ENCODE results near the gene SLC17A5. TPM values are rescaled to one million over a fixed set of nuclear protein-coding genes. Genes with fewer than 3 reads are reported as not detected.

The SLC17A5 gene
- total RNA-seq, 1 donor from 2014 or later, result 23.2 TPM

GRCh38 chr6:73656531-73657145 lies 2.8 kb upstream of the SLC17A5 start:
- Histone ChIP-seq H3K4me3 (no peak overlapping the region), H3K9me3 (no peaks in the 10 kb centered on the region), H3K4me1 (peaks cover 0 to 2% of the 10 kb centered on the region in 2 donors), H3K36me3 (no peaks in the 10 kb centered on the region), H3K27ac (no peak overlapping the region), H3K27me3 (no peaks in the 10 kb centered on the region)
- DNase-seq (ENCODE audit: low spot score in 2 of 2), result no peak
- TF ChIP-seq CTCF (IDR thresholded peaks at IDR 0.05), result no peak
- intact Hi-C loops (cut with DNase I), result loop anchor here (10.0 kb wide), 2 partner anchors 1548 to 1948 kb away; partner anchors contain the start of genes COL12A1 and SENP6

GRCh38 chr6:73655341-73655917 lies 1.6 kb upstream of the SLC17A5 start:
- peak overlapping the region in 1 of 2 donors; percentile 91 for H3K4me3 ChIP-seq

GRCh38 chr6:73652637-73653570 lies 888 bp downstream of the SLC17A5 start:
- Histone ChIP-seq H3K36me3 (no peaks in the 10 kb centered on the region), H3K4me1 (peaks cover 0 to 7% of the 10 kb centered on the region in 2 donors), H3K9me3 (no peaks in the 10 kb centered on the region), H3K27me3 (no peaks in the 10 kb centered on the region), H3K4me3 (peak overlapping the region; percentile 91 to 100), H3K27ac (peak overlapping the region; percentile 97 to 98)
- intact Hi-C loops (cut with DNase I), result loop anchor here (5.0 to 10.0 kb wide), 3 partner anchors 201 to 1952 kb away; partner anchors contain the start of genes CGAS, COL12A1 and SENP6
- DNase-seq (ENCODE audit: low spot score in 2 of 2), result peak; percentile 12 to 77
- peak; percentile 8 to 35 (median 22) for TF ChIP-seq CTCF (IDR thresholded peaks at IDR 0.05)

More at GRCh38 chr6:73655341-73655917, 1.6 kb upstream of the SLC17A5 start:
- no peak for DNase-seq (ENCODE audit: low spot score in 2 of 2)
- Histone ChIP-seq H3K27me3 (no peaks in the 10 kb centered on the region), H3K27ac (peak overlapping the region; percentile 97 to 98), H3K4me1 (peaks cover 0 to 2% of the 10 kb centered on the region in 2 donors), H3K36me3 (no peaks in the 10 kb centered on the region), H3K9me3 (no peaks in the 10 kb centered on the region)
- intact Hi-C loops (cut with DNase I), result loop anchor here (10.0 kb wide), 2 partner anchors 1549 to 1949 kb away; partner anchors contain the start of genes COL12A1 and SENP6
- no peak for TF ChIP-seq CTCF (IDR thresholded peaks at IDR 0.05)

GRCh38 chr6:73649783-73650182 lies 4.0 kb downstream of the SLC17A5 start:
- no peaks in the 10 kb centered on the region for H3K36me3 ChIP-seq
- no peak overlapping the region for H3K4me3 ChIP-seq
- H3K9me3 ChIP-seq, result no peaks in the 10 kb centered on the region
- TF ChIP-seq CTCF (IDR thresholded peaks at IDR 0.05), result no peak
- no peak overlapping the region for H3K27ac ChIP-seq
- no peaks in the 10 kb centered on the region for H3K27me3 ChIP-seq
- peaks cover 4 to 9% of the 10 kb centered on the region in 2 donors for H3K4me1 ChIP-seq
- intact Hi-C loops (cut with DNase I), result loop anchor here (5.0 to 10.0 kb wide), 3 partner anchors 197 to 1955 kb away; partner anchors contain the start of genes CGAS, COL12A1 and SENP6
- no peak for DNase-seq (ENCODE audit: low spot score in 2 of 2)

- no peak overlapping the region for H3K27ac ChIP-seq
- H3K4me3 ChIP-seq, result no peak overlapping the region
- DNase-seq (ENCODE audit: low spot score in 2 of 2), result no peak
- no peak for TF ChIP-seq CTCF (IDR thresholded peaks at IDR 0.05)
- H3K4me1 ChIP-seq, result peaks cover 4 to 9% of the 10 kb centered on the region in 2 donors
- intact Hi-C loops (cut with DNase I), result no loop called here
- H3K9me3 ChIP-seq, result no peaks in the 10 kb centered on the region
- H3K27me3 ChIP-seq, result no peaks in the 10 kb centered on the region
- H3K36me3 ChIP-seq, result peaks cover 0 to 5% of the 10 kb centered on the region in 2 donors
Observed at GRCh38 chr6:73648166-73648565, 5.6 kb downstream of the SLC17A5 start.
